ENCODE measurements around the gene PPP2R5B. TPM values are rescaled to one million over a fixed set of nuclear protein-coding genes. Genes with fewer than 3 reads are reported as not detected.

PPP2R5B gene
- total RNA-seq (2014; rRNA removed; shearing (Covaris generic); ENCODE audit: low replicate concordance) = 1.8 and 7.5 TPM in 2 replicates

GRCh38 chr11:64923944-64924909, at the start of gene PPP2R5B:
Gene PPP2R5B (plus strand): TSS chr11:64924689. CDS start chr11:64925735, 1,046 bp downstream.
- Histone ChIP-seq H3K9me3 (ENCODE audit: low read length) (no peaks in the 10 kb centered on the region), H2AFZ (ENCODE audit: low read length) (peak within 1 kb of the TSS; percentile 90), H3K27ac (ENCODE audit: low read length) (no peak within 1 kb of the TSS), H3K9me2 (replicated peaks; ENCODE audit: insufficient read depth, low read length) (no peaks in the 10 kb centered on the region), H3K36me3 (ENCODE audit: insufficient read depth, low read length) (no peaks in the 10 kb centered on the region), H4K20me1 (ENCODE audit: insufficient read depth, low read depth, low read length) (no peaks in the 10 kb centered on the region), H3K79me2 (ENCODE audit: low read length) (no peaks in the 10 kb centered on the region), H3K4me2 (ENCODE audit: low read depth, low read length, poor library complexity, severe bottlenecking) (peak within 1 kb of the TSS; percentile 91), H3K9ac (ENCODE audit: low read length) (peak within 1 kb of the TSS; percentile 75), H3K4me3 (ENCODE audit: low read length) (peak within 1 kb of the TSS; percentile 75), H3K4me1 (ENCODE audit: low read length) (peaks cover 31% of the 10 kb centered on the region), H3K27me3 (ENCODE audit: low read length) (no peaks in the 10 kb centered on the region)
- peak; percentile 94 for DNase-seq

DNA sequence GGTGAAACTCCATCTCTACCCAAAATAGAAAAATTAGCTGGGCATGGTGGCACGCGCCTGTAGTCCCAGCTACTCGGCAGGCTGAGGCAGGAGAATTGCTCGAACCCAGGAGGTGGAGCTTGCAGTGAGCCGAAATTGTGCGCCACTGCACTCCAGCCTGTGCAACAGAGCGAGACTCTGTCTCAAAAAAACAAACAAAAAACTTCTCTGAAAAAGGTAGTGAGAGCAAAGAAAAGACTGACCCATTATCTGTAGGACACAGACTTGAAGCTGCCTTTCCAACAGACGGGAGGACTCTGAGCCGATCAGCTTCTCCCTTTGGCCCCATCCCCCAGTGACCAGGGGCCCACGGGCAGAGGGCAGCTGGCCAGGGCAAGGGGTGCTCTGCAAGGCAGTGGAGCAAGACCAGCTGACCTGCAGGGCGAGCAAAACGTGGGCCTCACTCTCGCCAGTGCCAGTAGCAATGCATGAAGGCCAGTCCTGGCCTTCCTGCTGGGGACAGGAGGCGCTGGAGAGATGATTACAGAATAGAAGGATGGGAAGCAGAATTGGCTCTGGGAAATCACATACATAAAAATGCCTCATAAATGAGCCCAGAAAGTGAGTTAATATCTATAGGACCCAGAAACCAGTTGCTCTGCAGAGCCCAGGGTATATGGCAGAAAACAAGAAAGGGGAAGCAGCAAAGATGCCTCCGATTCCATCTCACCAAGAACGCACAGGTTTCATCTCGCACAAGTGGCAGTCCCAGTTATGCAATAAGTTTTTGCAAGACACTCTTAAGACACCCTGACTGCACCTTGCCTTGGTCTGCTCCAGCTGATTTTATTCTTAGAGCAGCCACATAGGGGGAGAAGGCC, 48.9 kb upstream of the PPP2R5B start:
- DNase-seq = peak; percentile 76
- H3K9me2 ChIP-seq (replicated peaks; ENCODE audit: insufficient read depth, low read length) = no peaks in the 10 kb centered on the region
- H4K20me1 ChIP-seq (ENCODE audit: insufficient read depth, low read depth, low read length) = peaks cover 44% of the 10 kb centered on the region; the same call in 1 of the 2 replicates
- H3K9me3 ChIP-seq (ENCODE audit: low read length) = no peaks in the 10 kb centered on the region
- H3K4me1 ChIP-seq (ENCODE audit: low read length) = peaks cover 85% of the 10 kb centered on the region
- H3K36me3 ChIP-seq (ENCODE audit: insufficient read depth, low read length) = peaks cover 23% of the 10 kb centered on the region
- peak overlapping the region; percentile 45 for H3K27ac ChIP-seq (ENCODE audit: low read length)
- no peak overlapping the region for H2AFZ ChIP-seq (ENCODE audit: low read length)
- peak overlapping the region; percentile 91 for H3K4me2 ChIP-seq (ENCODE audit: low read depth, low read length, poor library complexity, severe bottlenecking)
- H3K9ac ChIP-seq (ENCODE audit: low read length) = peak overlapping the region; percentile 93
- H3K27me3 ChIP-seq (ENCODE audit: low read length) = no peaks in the 10 kb centered on the region
- H3K4me3 ChIP-seq (ENCODE audit: low read length) = peak overlapping the region; percentile 95
- H3K79me2 ChIP-seq (ENCODE audit: low read length) = peaks cover 66% of the 10 kb centered on the region

DNA sequence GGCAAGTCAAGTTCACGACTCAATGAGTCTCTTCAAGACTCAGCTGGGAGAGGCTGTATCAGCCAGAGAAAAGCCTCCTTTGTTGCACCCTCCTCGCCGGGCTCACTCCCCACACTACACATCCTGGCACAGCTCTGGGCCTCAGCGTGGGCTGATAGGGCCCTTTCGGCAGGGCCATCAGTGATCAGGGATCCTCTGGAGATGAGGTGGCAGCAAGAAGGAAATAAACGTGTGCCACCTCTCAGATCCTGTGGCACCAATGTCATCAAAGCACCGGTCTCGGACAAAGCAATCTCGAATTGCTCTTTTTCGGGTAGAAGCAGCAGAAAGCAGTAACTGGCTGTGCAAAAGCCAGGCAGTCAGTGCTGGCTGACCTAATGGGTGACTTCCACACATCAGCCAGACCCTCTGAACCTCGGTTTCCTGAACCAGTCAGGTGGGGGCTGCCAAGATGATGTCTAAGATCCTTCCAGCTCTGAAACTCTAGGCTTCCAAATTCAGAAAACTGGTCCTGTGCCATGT, 48.2 kb upstream of the PPP2R5B start:
- peak overlapping the region; percentile 95 for H3K4me3 ChIP-seq (ENCODE audit: low read length)
- H3K4me1 ChIP-seq (ENCODE audit: low read length) = peaks cover 83% of the 10 kb centered on the region
- H2AFZ ChIP-seq (ENCODE audit: low read length) = no peak overlapping the region
- peaks cover 59% of the 10 kb centered on the region for H3K79me2 ChIP-seq (ENCODE audit: low read length)
- H3K9me3 ChIP-seq (ENCODE audit: low read length) = no peaks in the 10 kb centered on the region
- H3K36me3 ChIP-seq (ENCODE audit: insufficient read depth, low read length) = peaks cover 21% of the 10 kb centered on the region
- DNase-seq = no peak
- peak overlapping the region; percentile 93 for H3K9ac ChIP-seq (ENCODE audit: low read length)
- H4K20me1 ChIP-seq (ENCODE audit: insufficient read depth, low read depth, low read length) = peaks cover 41% of the 10 kb centered on the region; the same call in 1 of the 2 replicates
- no peaks in the 10 kb centered on the region for H3K9me2 ChIP-seq (replicated peaks; ENCODE audit: insufficient read depth, low read length)
- peak overlapping the region; percentile 91 for H3K4me2 ChIP-seq (ENCODE audit: low read depth, low read length, poor library complexity, severe bottlenecking)
- peak overlapping the region; percentile 45 for H3K27ac ChIP-seq (ENCODE audit: low read length)
- H3K27me3 ChIP-seq (ENCODE audit: low read length) = no peaks in the 10 kb centered on the region

DNA sequence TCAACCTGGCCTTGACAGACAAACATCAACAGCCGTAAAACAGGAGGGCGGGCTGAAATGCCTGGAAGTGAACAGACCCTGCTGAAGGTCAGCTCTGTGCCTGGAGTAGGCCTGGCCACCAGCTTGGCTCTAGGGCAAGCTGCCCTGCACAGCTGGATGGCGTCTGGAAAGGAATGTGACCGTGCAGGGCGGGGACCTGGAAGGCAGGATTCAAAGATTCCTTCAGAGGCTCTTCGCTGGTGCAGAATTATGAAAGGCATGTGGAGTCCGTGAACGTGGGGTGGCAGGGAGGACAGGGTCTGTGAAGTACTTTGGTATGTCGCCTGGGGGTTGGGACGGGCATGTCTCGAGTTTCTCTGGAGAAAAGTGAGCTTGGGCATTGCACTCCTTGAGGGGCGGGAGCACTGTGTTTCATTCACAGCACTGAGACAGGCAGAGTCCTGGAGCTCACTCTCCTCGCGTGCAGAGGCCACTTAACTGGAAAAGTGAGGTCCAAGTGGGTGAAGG, 47.6 kb upstream of the PPP2R5B start:
- Histone ChIP-seq H3K9me2 (replicated peaks; ENCODE audit: insufficient read depth, low read length) (no peaks in the 10 kb centered on the region), H3K4me2 (ENCODE audit: low read depth, low read length, poor library complexity, severe bottlenecking) (peak overlapping the region; percentile 91), H3K9ac (ENCODE audit: low read length) (peak overlapping the region; percentile 93), H3K79me2 (ENCODE audit: low read length) (peaks cover 53% of the 10 kb centered on the region), H3K4me1 (ENCODE audit: low read length) (peaks cover 77% of the 10 kb centered on the region), H3K4me3 (ENCODE audit: low read length) (peak overlapping the region; percentile 95), H4K20me1 (ENCODE audit: insufficient read depth, low read depth, low read length) (peaks cover 38% of the 10 kb centered on the region; the same call in 1 of the 2 replicates), H2AFZ (ENCODE audit: low read length) (no peak overlapping the region), H3K27me3 (ENCODE audit: low read length) (no peaks in the 10 kb centered on the region), H3K9me3 (ENCODE audit: low read length) (no peaks in the 10 kb centered on the region), H3K36me3 (ENCODE audit: insufficient read depth, low read length) (peaks cover 15% of the 10 kb centered on the region; the same call in 1 of the 2 replicates), H3K27ac (ENCODE audit: low read length) (peak overlapping the region; percentile 45)
- DNase-seq = no peak

DNA sequence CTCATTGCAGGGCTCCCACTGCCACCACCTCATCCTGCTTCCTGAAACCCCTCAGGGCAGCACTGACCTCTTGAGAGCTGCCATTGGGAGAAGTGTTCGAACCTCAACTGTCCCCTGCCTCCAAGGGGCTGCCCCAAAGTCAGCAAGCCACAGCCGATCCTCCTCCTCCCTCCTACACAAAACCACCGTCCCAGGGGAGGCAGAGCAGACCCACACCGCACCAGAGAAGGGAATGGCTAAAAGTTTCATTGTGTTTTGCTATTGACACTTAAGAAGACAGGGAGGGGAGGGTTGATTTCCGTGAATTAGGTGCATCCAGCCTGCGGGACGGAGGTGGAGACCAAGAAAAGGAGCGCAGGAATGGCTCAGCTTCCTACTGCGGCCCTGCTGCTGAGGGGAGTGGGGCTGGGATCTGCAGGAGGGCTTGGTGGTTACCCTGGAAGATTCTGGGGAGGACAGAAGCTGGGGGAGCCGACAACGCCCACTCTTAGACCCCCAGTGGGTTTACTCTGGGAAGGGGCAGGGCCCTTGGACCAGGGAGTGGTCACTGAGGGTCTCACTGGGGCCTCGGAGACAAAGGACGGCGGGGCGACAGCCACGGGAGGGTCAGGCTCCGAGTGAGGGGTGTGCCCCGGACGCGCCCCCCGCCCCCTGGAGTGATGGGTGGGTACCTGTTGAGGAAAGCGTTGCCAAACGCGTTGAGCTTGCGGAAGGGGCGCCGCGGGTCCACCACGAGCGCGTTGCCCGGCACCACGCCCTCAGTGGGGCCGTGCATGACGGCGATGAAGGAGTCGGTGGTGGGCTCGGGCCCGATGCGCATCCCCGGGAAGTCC, 46.9 kb upstream of the PPP2R5B start:
- Histone ChIP-seq H3K9me2 (replicated peaks; ENCODE audit: insufficient read depth, low read length) (no peaks in the 10 kb centered on the region), H3K9me3 (ENCODE audit: low read length) (no peaks in the 10 kb centered on the region), H3K79me2 (ENCODE audit: low read length) (peaks cover 46% of the 10 kb centered on the region), H2AFZ (ENCODE audit: low read length) (0 out of 2 replicates have a peak overlapping the region, but pooled peaks have one; percentile 9), H3K9ac (ENCODE audit: low read length) (peak overlapping the region; percentile 93), H3K27me3 (ENCODE audit: low read length) (no peaks in the 10 kb centered on the region), H3K4me2 (ENCODE audit: low read depth, low read length, poor library complexity, severe bottlenecking) (peak overlapping the region; percentile 91), H3K4me1 (ENCODE audit: low read length) (peaks cover 76% of the 10 kb centered on the region), H3K4me3 (ENCODE audit: low read length) (peak overlapping the region; percentile 95), H4K20me1 (ENCODE audit: insufficient read depth, low read depth, low read length) (peaks cover 38% of the 10 kb centered on the region; the same call in 1 of the 2 replicates), H3K36me3 (ENCODE audit: insufficient read depth, low read length) (0 out of 2 replicates have a peak, but pooled peaks cover 11% of the 10 kb centered on the region), H3K27ac (ENCODE audit: low read length) (peak overlapping the region; percentile 45)
- DNase-seq = peak; percentile 65

DNA sequence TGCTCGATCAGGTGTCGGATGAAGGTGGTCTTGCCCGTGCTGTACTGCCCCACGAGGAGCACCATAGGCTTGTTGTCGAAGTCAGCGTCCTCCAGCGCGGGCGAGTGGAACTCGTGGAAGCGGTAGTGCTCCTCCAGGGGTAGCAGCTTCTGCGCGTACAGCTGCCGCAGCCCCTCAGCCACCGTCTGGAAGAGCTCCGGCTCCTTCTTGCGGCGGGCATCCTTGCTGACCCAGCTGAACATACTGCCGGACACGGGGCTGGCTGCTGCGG, 46.3 kb upstream of the PPP2R5B start:
- Histone ChIP-seq H4K20me1 (ENCODE audit: insufficient read depth, low read depth, low read length) (peaks cover 34% of the 10 kb centered on the region; the same call in 1 of the 2 replicates), H3K36me3 (ENCODE audit: insufficient read depth, low read length) (0 out of 2 replicates have a peak, but pooled peaks cover 7% of the 10 kb centered on the region), H3K27me3 (ENCODE audit: low read length) (no peaks in the 10 kb centered on the region), H3K4me1 (ENCODE audit: low read length) (peaks cover 71% of the 10 kb centered on the region), H3K27ac (ENCODE audit: low read length) (peak overlapping the region; percentile 45), H3K4me3 (ENCODE audit: low read length) (peak overlapping the region; percentile 95), H3K4me2 (ENCODE audit: low read depth, low read length, poor library complexity, severe bottlenecking) (peak overlapping the region; percentile 91), H2AFZ (ENCODE audit: low read length) (0 out of 2 replicates have a peak overlapping the region, but pooled peaks have one; percentile 9), H3K9me3 (ENCODE audit: low read length) (no peaks in the 10 kb centered on the region), H3K9me2 (replicated peaks; ENCODE audit: insufficient read depth, low read length) (no peaks in the 10 kb centered on the region), H3K79me2 (ENCODE audit: low read length) (peaks cover 42% of the 10 kb centered on the region), H3K9ac (ENCODE audit: low read length) (peak overlapping the region; percentile 93)
- DNase-seq = no peak
